Stimulated activated CD8-positive, alpha-beta memory T cell treated with anti-CD3 and anti-CD28 coated beads, Interleukin-4, amount 100 ng/mL, for 4 hours (primary cell): ENCODE results near the gene SLC37A1.

Experiments
- DNase-seq, 2 donors: peaks; one replicate each; pipeline ENCODE4 v3.0.0-alpha.2; 2020; ENCODE audit warnings: low read depth in 2 of 2, low spot score in 1 of 2

Gene SLC37A1

GRCh38 chr21:42542196-42542595 is 28.5 kb downstream of the SLC37A1 start:
- DNase-seq = no peak

GRCh38 chr21:42542596-42542995 is 28.9 kb downstream of the SLC37A1 start:
- no peak for DNase-seq

- DNase-seq = no peak
Measured at GRCh38 chr21:42543106-42543847, 29.6 kb downstream of the SLC37A1 start.

GRCh38 chr21:42544544-42544943 is 30.9 kb downstream of the SLC37A1 start:
- DNase-seq = no peak

GRCh38 chr21:42545317-42545716 is 31.7 kb downstream of the SLC37A1 start:
- no peak for DNase-seq

GRCh38 chr21:42545745-42546144 is 32.1 kb downstream of the SLC37A1 start:
- DNase-seq = no peak

GRCh38 chr21:42546433-42546832 is 32.8 kb downstream of the SLC37A1 start:
- no peak for DNase-seq

GRCh38 chr21:42547001-42547905 is 33.6 kb downstream of the SLC37A1 start:
- DNase-seq = no peak

- DNase-seq = no peak
Measured at GRCh38 chr21:42547906-42548365, 34.3 kb downstream of the SLC37A1 start.

GRCh38 chr21:42548687-42549406 is 35.2 kb downstream of the SLC37A1 start:
- no peak for DNase-seq

GRCh38 chr21:42550817-42551216 is 37.2 kb downstream of the SLC37A1 start:
- DNase-seq = no peak

- no peak for DNase-seq
Measured at GRCh38 chr21:42552407-42553336, 39.0 kb downstream of the SLC37A1 start.

- DNase-seq = no peak
Measured at GRCh38 chr21:42553435-42553834, 39.8 kb downstream of the SLC37A1 start.

- no peak for DNase-seq
Measured at GRCh38 chr21:42554251-42554961, 40.8 kb downstream of the SLC37A1 start.

- DNase-seq = no peak
Measured at GRCh38 chr21:42555756-42556438, 42.2 kb downstream of the SLC37A1 start.

- DNase-seq = no peak
Measured at GRCh38 chr21:42556476-42556875, 42.8 kb downstream of the SLC37A1 start.

GRCh38 chr21:42556960-42557359 is 43.3 kb downstream of the SLC37A1 start:
- no peak for DNase-seq

GRCh38 chr21:42557420-42557819 is 43.8 kb downstream of the SLC37A1 start:
- no peak for DNase-seq

- DNase-seq = no peak
Measured at GRCh38 chr21:42558368-42558767, 44.7 kb downstream of the SLC37A1 start.
